Heart left ventricle (tissue), 16 donors: ENCODE measurements around the gene ZBTB46. TPM values are rescaled to one million over a fixed set of nuclear protein-coding genes. Genes with fewer than 3 reads are reported as not detected.
A peak's percentile ranks its signal among the peaks of the same experiment; 100 is the strongest.

ENCODE experiments used
- ATAC-seq, 4 donors: fragments of 200-7000 bp; cut with Tn5 transposase; one replicate each; pipeline ENCODE4 v1.9.1; 2020 to 2022; ENCODE audit warnings: moderate library complexity in 4 of 4, mild to moderate bottlenecking in 3 of 4, moderate number of reproducible peaks in 1 of 4
- DNase-seq, 5 donors: peaks; one replicate each; pipeline ENCODE4 v3.0.0-alpha.2; 2020
- H3K27ac ChIP-seq, 12 donors: fragments of 200-600 bp; sonication (generic) in 4 of 12; one replicate each; pipeline versions ENCODE4 v1.5.0 to v1.8.0; 2016 to 2022; ENCODE audit warnings: mild to moderate bottlenecking in 2 of 12
- H3K27me3 ChIP-seq, 9 donors: fragments of 200-600 bp; sonication (generic) in 2 of 9; one replicate each; pipeline versions ENCODE4 v1.5.1 to v1.8.0; 2016 to 2022; ENCODE audit warnings: mild to moderate bottlenecking in 3 of 9
- H3K36me3 ChIP-seq, 9 donors: fragments of 200-600 bp; sonication (generic) in 2 of 9; one replicate each; pipeline versions ENCODE4 v1.5.0 to v1.8.0; 2018 to 2022; ENCODE audit warnings: mild to moderate bottlenecking in 2 of 9
- H3K4me1 ChIP-seq, 12 donors: fragments of 200-600 bp; sonication (generic) in 4 of 12; one replicate each; pipeline versions ENCODE4 v1.5.0 to v1.8.0; 2016 to 2022; ENCODE audit warnings: mild to moderate bottlenecking in 3 of 12
- H3K4me3 ChIP-seq, 12 donors: fragments of 200-600 bp; sonication (generic) in 4 of 12; one replicate each; pipeline versions ENCODE4 v1.5.0 to v1.8.0; 2017 to 2022; ENCODE audit warnings: mild to moderate bottlenecking in 9 of 12, moderate library complexity in 4 of 12
- H3K9me3 ChIP-seq, 12 donors: fragments of 200-600 bp; sonication (generic) in 4 of 12; one replicate each; pipeline versions ENCODE4 v1.5.0 to v1.8.0; 2016 to 2022; ENCODE audit warnings: mild to moderate bottlenecking in 1 of 12
- CTCF ChIP-seq, 12 donors: fragments of 200-600 bp; sonication (generic) in 4 of 12; IDR thresholded peaks; one replicate each; pipeline versions ENCODE4 v1.5.0 to v1.8.0; 2018 to 2022; ENCODE audit warnings: antibody characterized with exemption in 12 of 12, mild to moderate bottlenecking in 5 of 12
- POLR2A ChIP-seq, 2 donors: fragments of 450-650 bp; IDR thresholded peaks; one replicate each; pipeline ENCODE4 v1.6.1; 2017; ENCODE audit warnings: antibody characterized with exemption in 2 of 2, mild to moderate bottlenecking in 2 of 2, moderate library complexity in 2 of 2
- WGBS, 4 donors: extraction: QIAGEN DNeasy Blood & Tissue Kit in 2 of 4; methylation state at CpG; one replicate each; pipeline versions ENCODE4 v1.1.5 to v1.1.7; 2013 to 2018; 5-methylcytosine and 5-hydroxymethylcytosine counted together
- intact Hi-C, 10 donors: fragments of 100-400 bp; cut with DNase I; formaldehyde crosslinking; loops; one replicate each; pipeline versions ENCODE4 v1.11.1 to v1.14.2; 2022
- polyA plus RNA-seq, 2 donors: library from polyadenylated mRNA; stranded (reverse); fragments of 200-250 nt; gene quantifications; one replicate each; pipeline ENCODE4 v1.2.3, GENCODE V29; 2013
- total RNA-seq, 9 donors: library from RNA; depleted of rRNA in 2 of 9; stranded (reverse); fragments of >200 nt in 2 of 9; fragmentation: NEBNext Ultra II Directional in 3 of 9; extraction: Animal tissue kit (Norgen Biotek cat#: 25700) in 3 of 9; gene quantifications; one replicate each; pipeline versions ENCODE4 v1.1.0 to v1.2.4, GENCODE V29; 2016 to 2023
- donor health status: ischemic (EF 13 %, LVEDD 7.1; RV severe dilation, severe dysfunction).
- donor health status: healthy with polysubstance abuse.
- donor health status: DM: no; HTN: yes; CAD: no.
- donor health status: DM: no; HTN: no; CAD: no.
- donor health status: ischemic (EF 25% LVEDD 6.9; RV normal size, moderate dysfunction).
- donor health status: ischemic (EF 25% LVEDD 5.7; RV mildly dilated, moderate dysfunction).
- donor health status: healthy.
- donor health status: DM: yes; HTN: yes; CAD: no.
- donor health status: ischemic (EF 35%, LVEDD 5.7; RV mildly dilated, moderate dysfunction).
- donor health status: nonischemic (EF 11% LVEDD 7.7; RV severe dilation, severe dysfunction).
- donor health status: DM: yes; HTN: yes; CAD: no.
- donor health status: PGD.
- donor health status: ischemic (EF 29% LVEDD 5.4; RV normal size, mild dysfunction).
- donor health status: nonischemic (EF 23%, LVEDD 6.1; RV moderate dilation, normal function).

Gene ZBTB46
- total and polyA plus RNA-seq, 11 donors = 6.6 to 27.4 (median 14.3) TPM

- H3K4me3 ChIP-seq = peak within 1 kb of the TSS; percentile 73 to 99 (median 82)
- peaks cover 8 to 54% (median 25%) of the 10 kb centered on the region in 12 donors for H3K4me1 ChIP-seq
- no peaks in the 10 kb centered on the region for H3K9me3 ChIP-seq
- TF ChIP-seq POLR2A (IDR thresholded peaks at IDR 0.05) = peak; percentile 24 to 89
- peak in 1 of 12 donors; percentile 3 for TF ChIP-seq CTCF (IDR thresholded peaks at IDR 0.05)
- DNase-seq (peak; percentile 98 to 99 (median 99)), ATAC-seq (peak; percentile 94 to 96 (median 95))
- WGBS, 4 donors = 0 to 1% (median 0%) methylated on average over 25 to 68 of the region's 68 CpGs
- peaks cover 0 to 44% (median 22%) of the 10 kb centered on the region in 9 donors for H3K36me3 ChIP-seq
- intact Hi-C loops = loop anchor here (1.0 to 10.0 kb wide), 17 partner anchors 30 to 330 kb away; partner anchors contain the start of genes PTK6 (in 4 of the 10), DNAJC5 (in 2 of the 10), ARFRP1 (in 1 of the 10) and GMEB2 (in 1 of the 10)
- H3K27ac ChIP-seq = peak within 1 kb of the TSS; percentile 86 to 98 (median 94)
- no peaks in the 10 kb centered on the region for H3K27me3 ChIP-seq
Observed at GRCh38 chr20:63864978-63865640, 34.0 kb upstream of the ZBTB46 start, which contains the start of gene TPD52L2. Gene TPD52L2 (plus strand): TSS chr20:63865270. CDS start chr20:63865366, 96 bp downstream.

GRCh38 chr20:63864545-63864977 lies 33.5 kb upstream of the ZBTB46 start:
- Histone ChIP-seq H3K36me3 (peaks cover 0 to 39% (median 16%) of the 10 kb centered on the region in 9 donors), H3K9me3 (no peaks in the 10 kb centered on the region), H3K27me3 (no peaks in the 10 kb centered on the region), H3K4me1 (peaks cover 8 to 59% (median 27%) of the 10 kb centered on the region in 12 donors), H3K27ac (peak overlapping the region; percentile 68 to 98 (median 92)), H3K4me3 (peak overlapping the region; percentile 73 to 99 (median 82))
- ATAC-seq (no peak), DNase-seq (no peak)
- intact Hi-C loops = loop anchor here (2.0 to 10.0 kb wide), 16 partner anchors 30 to 330 kb away; partner anchors contain the start of genes PTK6 (in 3 of the 10), ARFRP1 (in 1 of the 10), DNAJC5 (in 1 of the 10) and GMEB2 (in 1 of the 10)
- WGBS, 4 donors = 0 to 2% (median 0%) methylated on average over 25 of the region's 25 CpGs
- no peak for TF ChIP-seq POLR2A (IDR thresholded peaks at IDR 0.05)
- TF ChIP-seq CTCF (IDR thresholded peaks at IDR 0.05) = peak in 2 of 12 donors; percentile 3 to 10

GRCh38 chr20:63863798-63864544 lies 32.9 kb upstream of the ZBTB46 start:
- peak overlapping the region; percentile 73 to 99 (median 82) for H3K4me3 ChIP-seq
- intact Hi-C loops = loop anchor here (2.0 to 10.0 kb wide), 16 partner anchors 31 to 329 kb away; partner anchors contain the start of genes PTK6 (in 3 of the 10), ARFRP1 (in 1 of the 10), DNAJC5 (in 1 of the 10) and GMEB2 (in 1 of the 10)
- no peaks in the 10 kb centered on the region for H3K9me3 ChIP-seq
- DNase-seq (peak; percentile 85 to 94 (median 90)), ATAC-seq (peak; percentile 81 to 88 (median 82))
- TF ChIP-seq POLR2A (IDR thresholded peaks at IDR 0.05) (peak in 1 of 2 donors; percentile 33), CTCF (IDR thresholded peaks at IDR 0.05) (peak; percentile 59 to 91 (median 82))
- H3K36me3 ChIP-seq = peaks cover 0 to 33% (median 10%) of the 10 kb centered on the region in 9 donors
- WGBS, 4 donors = 6 to 21% (median 8%) methylated on average over 17 to 38 of the region's 38 CpGs
- H3K27me3 ChIP-seq = no peaks in the 10 kb centered on the region
- H3K27ac ChIP-seq = peak overlapping the region; percentile 68 to 98 (median 92)
- H3K4me1 ChIP-seq = peaks cover 13 to 65% (median 33%) of the 10 kb centered on the region in 12 donors
